Chondrocyte (in vitro differentiated cells): ENCODE measurements around the gene PRR14. TPM values are rescaled to one million over a fixed set of nuclear protein-coding genes. Genes with fewer than 3 reads are reported as not detected.

Experiments used
- DNase-seq: peaks from one replicate; pipeline ENCODE4 v3.0.0; 2021; ENCODE audit warnings: mixed read lengths, low spot score
- H3K27ac Mint-ChIP-seq: one replicate; pipeline ENCODE4 v1.8.0; 2021; ENCODE audit warnings: mild to moderate bottlenecking, moderate library complexity, mixed read lengths; ENCODE audit not compliant: unreplicated experiment
- H3K27me3 Mint-ChIP-seq: 2 replicates; pipeline ENCODE4 v1.8.0; 2021; ENCODE audit warnings: low read depth, mixed read lengths
- H3K36me3 Mint-ChIP-seq: 2 replicates; pipeline ENCODE4 v1.8.0; 2021; ENCODE audit warnings: low read depth, mixed read lengths
- H3K4me1 Mint-ChIP-seq: 2 replicates; pipeline ENCODE4 v1.8.0; 2021; ENCODE audit warnings: low read depth, mild to moderate bottlenecking, mixed read lengths
- H3K4me3 Mint-ChIP-seq: one replicate; pipeline ENCODE4 v1.8.0; 2021; ENCODE audit warnings: mild to moderate bottlenecking, moderate library complexity, mixed read lengths; ENCODE audit not compliant: unreplicated experiment
- H3K9me3 Mint-ChIP-seq: 2 replicates; pipeline ENCODE4 v1.8.0; 2021; ENCODE audit warnings: low read depth, mixed read lengths
- CTCF ChIP-seq: fragments of 200-600 bp; sonication (generic); IDR thresholded peaks from 2 replicates; pipeline ENCODE4 v1.5.0; 2021; ENCODE audit warnings: antibody characterized with exemption, mild to moderate bottlenecking, moderate library complexity
- total RNA-seq: library from RNA; stranded (reverse); gene quantifications from 3 replicates; pipeline ENCODE4 v1.2.1, GENCODE V29; 2021

Gene PRR14
- total RNA-seq, 1 donor from 2014 or later: 42.0 TPM

- Mint-ChIP-seq H3K9me3 (no peaks in the 10 kb centered on the region), H3K4me1 (peaks cover 22% of the 10 kb centered on the region), H3K36me3 (peaks cover 35% of the 10 kb centered on the region), H3K27me3 (no peaks in the 10 kb centered on the region), H3K27ac (no peak overlapping the region), H3K4me3 (no peak overlapping the region)
- TF ChIP-seq CTCF: no peak
- no peak for DNase-seq
Measured at GRCh38 chr16:30665830-30666190, 15.1 kb downstream of the PRR14 start.

- Mint-ChIP-seq H3K27ac (no peak overlapping the region), H3K4me1 (peaks cover 13% of the 10 kb centered on the region), H3K36me3 (peaks cover 35% of the 10 kb centered on the region), H3K4me3 (no peak overlapping the region), H3K9me3 (no peaks in the 10 kb centered on the region), H3K27me3 (no peaks in the 10 kb centered on the region)
- DNase-seq: no peak
- no peak for TF ChIP-seq CTCF
Measured at GRCh38 chr16:30666681-30667080, 15.9 kb downstream of the PRR14 start.

DNA sequence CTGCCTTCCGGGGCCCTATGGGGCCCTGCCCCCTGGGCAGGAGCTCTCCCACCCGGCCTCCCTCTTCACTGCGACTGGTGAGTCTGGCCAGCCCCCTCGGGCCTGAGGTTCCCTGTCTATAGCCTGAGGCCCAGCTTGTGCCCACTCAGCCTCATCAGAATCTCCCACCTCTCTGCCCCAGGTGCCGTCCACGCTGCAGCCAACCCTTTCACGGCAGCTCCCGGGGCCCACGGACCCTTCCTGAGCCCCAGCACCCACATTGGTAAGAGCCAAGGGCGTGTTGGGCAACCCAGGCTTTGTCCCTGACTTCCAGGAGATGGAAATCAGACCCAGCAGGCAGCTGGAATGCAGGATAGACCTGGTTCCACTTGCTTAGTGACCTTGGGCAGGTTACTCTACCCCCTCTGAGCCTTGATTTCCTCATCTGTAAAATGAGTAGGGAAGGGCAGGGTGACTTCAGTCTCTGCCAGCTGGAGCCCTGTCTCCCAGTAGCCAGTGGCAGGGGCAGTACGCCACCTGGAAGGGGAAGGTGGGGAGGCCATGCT, 16.7 kb downstream of the PRR14 start:
- no peak for TF ChIP-seq CTCF
- Mint-ChIP-seq H3K4me3 (no peak overlapping the region), H3K9me3 (no peaks in the 10 kb centered on the region), H3K27me3 (no peaks in the 10 kb centered on the region), H3K27ac (no peak overlapping the region), H3K4me1 (peaks cover 7% of the 10 kb centered on the region), H3K36me3 (peaks cover 33% of the 10 kb centered on the region)
- DNase-seq: no peak

GRCh38 chr16:30668393-30668792, 17.6 kb downstream of the PRR14 start:
- no peak for TF ChIP-seq CTCF
- no peak overlapping the region for H3K27ac Mint-ChIP-seq
- H3K27me3 Mint-ChIP-seq: no peaks in the 10 kb centered on the region
- H3K4me3 Mint-ChIP-seq: no peak overlapping the region
- DNase-seq: no peak
- H3K9me3 Mint-ChIP-seq: no peaks in the 10 kb centered on the region
- peaks cover 29% of the 10 kb centered on the region for H3K36me3 Mint-ChIP-seq
- H3K4me1 Mint-ChIP-seq: peaks cover 4% of the 10 kb centered on the region

DNA sequence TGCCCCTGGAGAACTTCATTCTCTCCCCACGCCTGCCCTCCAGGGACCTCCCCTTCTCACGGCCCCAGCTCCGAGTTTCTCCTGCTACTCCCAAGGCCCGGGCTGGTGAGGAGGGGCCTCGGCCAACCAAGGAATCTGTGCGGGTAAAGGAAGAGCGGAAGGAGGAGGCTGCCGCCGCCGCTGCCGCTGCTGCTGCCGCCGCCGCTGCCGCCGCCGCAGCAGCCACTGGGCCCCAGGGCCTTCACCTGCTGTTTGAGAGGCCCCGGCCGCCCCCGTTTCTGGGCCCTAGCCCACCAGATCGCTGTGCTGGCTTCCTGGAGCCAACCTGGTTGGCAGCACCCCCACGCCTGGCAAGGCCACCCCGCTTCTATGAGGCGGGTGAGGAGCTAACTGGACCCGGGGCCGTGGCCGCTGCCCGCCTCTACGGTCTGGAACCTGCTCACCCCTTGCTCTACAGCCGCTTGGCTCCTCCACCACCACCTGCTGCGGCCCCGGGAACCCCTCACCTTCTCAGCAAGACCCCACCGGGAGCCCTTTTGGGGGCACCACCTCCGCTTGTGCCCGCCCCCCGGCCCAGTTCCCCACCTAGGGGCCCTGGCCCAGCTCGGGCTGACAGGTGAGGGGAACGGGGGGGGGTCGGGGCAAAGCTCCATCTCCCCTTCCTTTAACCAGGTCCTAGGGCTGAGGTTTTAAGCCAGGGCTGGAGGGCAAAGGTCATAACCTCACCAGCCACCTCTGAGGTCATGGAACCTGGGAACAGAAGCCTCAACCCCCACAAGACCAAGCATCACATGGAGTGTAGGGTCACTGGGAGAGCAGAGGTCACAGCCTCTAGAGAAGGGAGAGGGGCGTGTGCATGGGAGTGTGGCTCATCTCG, 18.5 kb downstream of the PRR14 start:
- peaks cover 25% of the 10 kb centered on the region for H3K36me3 Mint-ChIP-seq
- H3K27me3 Mint-ChIP-seq: no peaks in the 10 kb centered on the region
- no peaks in the 10 kb centered on the region for H3K9me3 Mint-ChIP-seq
- no peak for DNase-seq
- no peak overlapping the region for H3K4me3 Mint-ChIP-seq
- no peak overlapping the region for H3K27ac Mint-ChIP-seq
- no peaks in the 10 kb centered on the region for H3K4me1 Mint-ChIP-seq
- TF ChIP-seq CTCF: no peak
